Measurements from ENCODE around the gene SVBP.

GRCh38 chr1:42852608-42852980 lies 35.4 kb upstream of the SVBP start:
- TF ChIP-seq CTCF (conservative IDR thresholded peaks at IDR 0.05; ENCODE audit: low read length), result no peak
- TF ChIP-seq EZH2phosphoT487 (IDR thresholded peaks at IDR 0.05; ENCODE audit: borderline replicate concordance), result no peak

Data from Loucy (cell line).